HEK293 (cell line): ENCODE measurements around the gene COL18A1.

Experiments used
- CTCF ChIA-PET: fragments of 350-600 bp; formaldehyde crosslinking; extraction: SDS; loops from one replicate; lab custom pipeline; 2021; ENCODE audit warnings: antibody characterized with exemption; lab: Yijun Ruan, JAX
- POLR2A ChIA-PET: fragments of 300-600 bp; formaldehyde crosslinking; extraction: SDS; loops from one replicate; lab custom pipeline; 2020; ENCODE audit warnings: antibody characterized with exemption, inconsistent platforms; lab: Yijun Ruan, JAX
- H3K27ac ChIP-seq: fragments of 200-500 bp; sonication (Bioruptor generic); 2 replicates; pipeline ENCODE4 v1.5.1; 2014; ENCODE audit warnings: low read depth, low read length, control low read depth, inconsistent platforms; ENCODE audit errors: extremely low read depth
- H3K36me3 ChIP-seq, 2 experiments: fragments of 200-500 bp in 1 of 2; sonication (Bioruptor generic) in 1 of 2; 1 replicate in 1 of 2; 2 replicates in 1 of 2; pipeline ENCODE4 v1.5.1; 2014 to 2017; ENCODE audit warnings: inconsistent platforms in 2 of 2, low read length in 2 of 2; ENCODE audit not compliant: control insufficient read depth in 2 of 2, insufficient read depth in 1 of 2
- H3K4me1 ChIP-seq: fragments of 200-500 bp; sonication (Bioruptor generic); 2 replicates; pipeline ENCODE4 v1.5.1; 2014; ENCODE audit warnings: mild to moderate bottlenecking, low read length, inconsistent platforms; ENCODE audit not compliant: control insufficient read depth, insufficient read depth
- H3K4me3 ChIP-seq: 2 replicates; pipeline ENCODE4 v1.5.1; 2011; ENCODE audit warnings: low read depth, mild to moderate bottlenecking, control low read depth, low read length, moderate library complexity
- H3K9me3 ChIP-seq: fragments of 200-500 bp; sonication (Bioruptor generic); 2 replicates; pipeline ENCODE4 v1.5.1; 2014; ENCODE audit warnings: low read depth, low read length, inconsistent platforms; ENCODE audit not compliant: control insufficient read depth, insufficient read depth
- BCL11A ChIP-seq: fragments of 450-650 bp; formaldehyde crosslinking; IDR thresholded peaks from 2 replicates; pipeline ENCODE4 v1.5.1; 2016; ENCODE audit warnings: low read depth, missing biosample characterization, missing genetic modification characterization
- EGR2 ChIP-seq: fragments of 450-650 bp; formaldehyde crosslinking; IDR thresholded peaks from 2 replicates; pipeline ENCODE4 v1.5.1; 2016; ENCODE audit warnings: low read depth, missing biosample characterization, missing genetic modification characterization
- KLF8 ChIP-seq: fragments of 450-650 bp; formaldehyde crosslinking; IDR thresholded peaks from 2 replicates; pipeline ENCODE4 v1.5.1; 2016; ENCODE audit warnings: missing biosample characterization, missing genetic modification characterization
- KLF9 ChIP-seq: fragments of 450-650 bp; formaldehyde crosslinking; IDR thresholded peaks from 2 replicates; pipeline ENCODE4 v1.5.1; 2016; ENCODE audit warnings: missing biosample characterization, missing genetic modification characterization, low read depth
- PATZ1 ChIP-seq: fragments of 450-650 bp; formaldehyde crosslinking; IDR thresholded peaks from 2 replicates; pipeline ENCODE4 v1.5.1; 2016; ENCODE audit warnings: missing biosample characterization, missing genetic modification characterization
- REPIN1 ChIP-seq: fragments of 450-650 bp; formaldehyde crosslinking; IDR thresholded peaks from 2 replicates; pipeline ENCODE4 v1.5.1; 2017; ENCODE audit warnings: missing biosample characterization, missing genetic modification characterization, low read depth
- ZBTB10 ChIP-seq: fragments of 450-650 bp; formaldehyde crosslinking; IDR thresholded peaks from 2 replicates; pipeline ENCODE4 v1.5.1; 2016; ENCODE audit warnings: missing biosample characterization, missing genetic modification characterization
- ZFHX2 ChIP-seq: fragments of 450-650 bp; formaldehyde crosslinking; conservative IDR thresholded peaks from 2 replicates; pipeline ENCODE4 v1.5.1; 2016; ENCODE audit warnings: missing biosample characterization, missing genetic modification characterization
- ZNF18 ChIP-seq: fragments of 450-650 bp; formaldehyde crosslinking; IDR thresholded peaks from 2 replicates; pipeline ENCODE4 v1.5.1; 2016; ENCODE audit warnings: missing biosample characterization, missing genetic modification characterization
- ZNF266 ChIP-seq: fragments of 450-650 bp; formaldehyde crosslinking; IDR thresholded peaks from 2 replicates; pipeline ENCODE4 v1.5.1; 2016; ENCODE audit warnings: missing biosample characterization, missing genetic modification characterization, low read depth
- ZNF514 ChIP-seq: fragments of 450-650 bp; formaldehyde crosslinking; IDR thresholded peaks from 2 replicates; pipeline ENCODE4 v1.5.1; 2016; ENCODE audit warnings: missing biosample characterization, missing genetic modification characterization
- ZNF521 ChIP-seq: fragments of 450-650 bp; formaldehyde crosslinking; IDR thresholded peaks from 2 replicates; pipeline ENCODE4 v1.5.1; 2017; ENCODE audit warnings: missing biosample characterization, mild to moderate bottlenecking, missing genetic modification characterization
- ZNF623 ChIP-seq: fragments of 450-650 bp; formaldehyde crosslinking; IDR thresholded peaks from 2 replicates; pipeline ENCODE4 v1.5.1; 2016; ENCODE audit warnings: missing biosample characterization, missing genetic modification characterization
- ZNF670 ChIP-seq: fragments of 450-650 bp; formaldehyde crosslinking; IDR thresholded peaks from 2 replicates; pipeline ENCODE4 v1.5.1; 2016; ENCODE audit warnings: missing biosample characterization, missing genetic modification characterization, low read depth
- ZNF785 ChIP-seq: fragments of 450-650 bp; formaldehyde crosslinking; IDR thresholded peaks from 2 replicates; pipeline ENCODE4 v1.5.1; 2016; ENCODE audit warnings: missing biosample characterization, missing genetic modification characterization
- ZNF843 ChIP-seq: fragments of 450-650 bp; formaldehyde crosslinking; IDR thresholded peaks from 2 replicates; pipeline ENCODE4 v1.5.1; 2016; ENCODE audit warnings: missing biosample characterization, missing genetic modification characterization
- ZSCAN23 ChIP-seq: fragments of 450-650 bp; formaldehyde crosslinking; IDR thresholded peaks from 2 replicates; pipeline ENCODE4 v1.5.1; 2016; ENCODE audit warnings: missing biosample characterization, missing genetic modification characterization
- ZSCAN4 ChIP-seq: fragments of 450-650 bp; formaldehyde crosslinking; IDR thresholded peaks from 2 replicates; pipeline ENCODE4 v1.5.1; 2017; ENCODE audit warnings: missing biosample characterization, missing genetic modification characterization

Gene COL18A1

GRCh38 chr21:45499970-45500577 is 95.1 kb downstream of the COL18A1 start:
- H3K36me3 ChIP-seq, result peaks cover 0 to 39% of the 10 kb centered on the region in 2 experiments; a peak in 1 of 3 replicates
- POLR2A ChIA-PET, result no interaction called here
- CTCF ChIA-PET, result no interaction called here
- TF ChIP-seq ZNF670 (tag by site-specific recombination) (0 out of 2 replicates have a peak, but pooled peaks have one; percentile 53), ZNF623 (tag by site-specific recombination) (no peak), ZNF521 (tag by site-specific recombination) (no peak), ZFHX2 (tag by site-specific recombination) (peak; percentile 98), ZNF266 (tag by site-specific recombination) (0 out of 2 replicates have a peak, but pooled peaks have one; percentile 9), ZNF514 (no peak), ZBTB10 (tag by site-specific recombination) (peak; percentile 61; the same call in 1 of the 2 replicates), KLF8 (peak; percentile 77), BCL11A (no peak), REPIN1 (tag by site-specific recombination) (no peak), ZNF785 (tag by site-specific recombination) (no peak), EGR2 (tag by site-specific recombination) (peak; percentile 99), ZNF18 (tag by site-specific recombination) (peak; percentile 68; the same call in 1 of the 2 replicates), PATZ1 (peak; percentile 33; the same call in 1 of the 2 replicates), KLF9 (tag by site-specific recombination) (peak; percentile 36; the same call in 1 of the 2 replicates), ZSCAN4 (tag by site-specific recombination) (0 out of 2 replicates have a peak, but pooled peaks have one; percentile 14), ZNF843 (tag by site-specific recombination) (no peak), ZSCAN23 (tag by site-specific recombination) (no peak)
- H3K27ac ChIP-seq, result no peak overlapping the region
- no peaks in the 10 kb centered on the region for H3K9me3 ChIP-seq
- no peaks in the 10 kb centered on the region for H3K4me1 ChIP-seq
- H3K4me3 ChIP-seq, result no peak overlapping the region
